ENCODE measurements around the gene KCNQ1. TPM values are rescaled to one million over a fixed set of nuclear protein-coding genes. Genes with fewer than 3 reads are reported as not detected.

The KCNQ1 gene
- total RNA-seq, 5 donors from 2014 or later (not counting 1 experiment from before 2014, with no cell fraction given), result 20.9 to 32.9 (median 24.0) TPM

GRCh38 chr11:2691991-2692875 is 247.4 kb downstream of the KCNQ1 start:
- Histone ChIP-seq H3K4me3 (ENCODE audit: control insufficient read depth in 1 of 2, extremely low read depth in 1 of 2, low read length in 1 of 2) (no peak overlapping the region), H3K9me3 (no peaks in the 10 kb centered on the region), H3K4me1 (ENCODE audit: control insufficient read depth in 1 of 2, extremely low read depth in 1 of 2, insufficient read depth in 2 of 2, low read length in 2 of 2) (no peaks in the 10 kb centered on the region), H3K36me3 (ENCODE audit: control insufficient read depth in 2 of 2, extremely low read depth in 1 of 2, insufficient read depth in 1 of 2, low read length in 1 of 2) (peaks cover 0 to 8% of the 10 kb centered on the region in 2 donors), H3K27me3 (replicated peaks in 1 of 2; ENCODE audit: control insufficient read depth in 2 of 2, extremely low read depth in 1 of 2, insufficient read depth in 2 of 2, low read length in 1 of 2) (no peaks in the 10 kb centered on the region), H3K27ac (ENCODE audit: low read length) (no peak overlapping the region)
- ChIA-PET CTCF (no interaction called here), POLR2A (no interaction called here)
- ATAC-seq (replicated peaks in 1 of 4) (no peak), DNase-seq (no peak)
- no peaks in the 10 kb centered on the region for H3K9me3 Mint-ChIP-seq
- no peak overlapping the region for H3K4me3 Mint-ChIP-seq
- peaks cover 0 to 6% (median 6%) of the 10 kb centered on the region in 3 donors for H3K4me1 Mint-ChIP-seq
- peaks cover 12% of the 10 kb centered on the region for H3K36me3 Mint-ChIP-seq
- WGBS (ENCODE audit: insufficient coverage), result 67% methylated on average over 3 of the region's 3 CpGs
- H3K27me3 Mint-ChIP-seq, result no peaks in the 10 kb centered on the region
- H3K27ac Mint-ChIP-seq, result no peak overlapping the region

DNA sequence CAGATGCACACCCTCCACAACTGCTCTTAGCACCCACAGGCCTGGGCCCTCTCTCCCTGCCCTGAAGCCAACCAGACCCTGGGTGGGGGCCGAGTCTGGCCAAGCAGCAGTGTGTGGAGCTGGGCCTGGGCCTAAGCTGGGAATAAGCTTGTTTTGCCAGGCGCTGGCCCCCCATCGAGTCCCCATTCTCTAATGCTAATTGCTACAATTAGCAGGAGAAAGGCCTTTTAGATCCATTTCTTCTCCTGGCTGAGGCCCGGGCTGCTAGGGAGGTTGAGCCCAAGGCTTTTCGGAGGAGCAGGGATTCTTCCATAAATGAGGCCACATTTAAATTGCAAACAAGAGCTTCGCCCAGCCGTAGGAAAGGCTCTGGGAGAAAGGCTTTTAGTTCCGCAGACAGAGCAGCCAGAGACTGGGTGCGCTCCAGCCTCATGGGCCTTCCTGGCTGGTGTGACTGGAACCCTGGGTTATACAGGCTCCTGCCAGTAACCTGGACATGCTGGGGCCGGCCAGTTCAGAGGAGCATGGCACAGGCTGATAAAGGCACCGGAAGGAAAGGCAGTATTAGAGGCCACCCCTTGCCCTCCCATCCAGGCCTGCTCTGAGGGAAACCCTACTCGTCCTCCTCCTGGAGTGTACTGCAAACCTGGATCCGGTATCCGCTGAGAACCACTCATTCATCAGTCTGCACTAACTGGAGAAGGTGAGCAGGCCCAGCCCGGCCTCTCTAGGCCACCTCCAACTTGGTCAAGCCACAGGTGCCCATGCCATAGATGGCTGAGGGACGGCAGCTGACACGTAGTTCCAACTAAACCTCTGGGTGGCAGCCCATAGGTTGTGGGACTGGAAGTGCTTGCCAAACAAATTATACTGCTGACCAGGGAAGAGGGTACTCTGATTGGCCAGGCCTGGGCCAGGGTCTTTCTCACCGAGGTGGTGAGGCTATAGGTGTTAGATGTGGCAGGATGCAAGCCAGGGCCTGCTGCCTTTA is 248.8 kb downstream of the KCNQ1 start:
- Histone ChIP-seq H3K4me1 (ENCODE audit: control insufficient read depth in 1 of 2, extremely low read depth in 1 of 2, insufficient read depth in 2 of 2, low read length in 2 of 2) (peaks cover 0 to 4% of the 10 kb centered on the region in 2 experiments), H3K4me3 (ENCODE audit: control insufficient read depth in 1 of 2, extremely low read depth in 1 of 2, low read length in 1 of 2) (no peak overlapping the region), H3K36me3 (ENCODE audit: control insufficient read depth in 2 of 2, extremely low read depth in 1 of 2, insufficient read depth in 1 of 2, low read length in 1 of 2) (peaks cover 0 to 5% of the 10 kb centered on the region in 2 donors), H3K9me3 (no peaks in the 10 kb centered on the region), H3K27ac (ENCODE audit: low read length) (no peak overlapping the region), H3K27me3 (replicated peaks in 1 of 2; ENCODE audit: control insufficient read depth in 2 of 2, extremely low read depth in 1 of 2, insufficient read depth in 2 of 2, low read length in 1 of 2) (no peaks in the 10 kb centered on the region)
- ATAC-seq (replicated peaks in 1 of 4) (no peak), DNase-seq (no peak)
- peaks cover 0 to 3% of the 10 kb centered on the region in 2 donors for H3K27me3 Mint-ChIP-seq
- no peak overlapping the region for H3K4me3 Mint-ChIP-seq
- ChIA-PET POLR2A (no interaction called here), CTCF (no interaction called here)
- peaks cover 7 to 11% (median 10%) of the 10 kb centered on the region in 3 donors for H3K4me1 Mint-ChIP-seq
- peaks cover 12% of the 10 kb centered on the region for H3K36me3 Mint-ChIP-seq
- no peaks in the 10 kb centered on the region for H3K9me3 Mint-ChIP-seq
- 94% methylated on average over 16 of the region's 18 CpGs for WGBS (ENCODE audit: insufficient coverage)
- no peak overlapping the region for H3K27ac Mint-ChIP-seq

DNA sequence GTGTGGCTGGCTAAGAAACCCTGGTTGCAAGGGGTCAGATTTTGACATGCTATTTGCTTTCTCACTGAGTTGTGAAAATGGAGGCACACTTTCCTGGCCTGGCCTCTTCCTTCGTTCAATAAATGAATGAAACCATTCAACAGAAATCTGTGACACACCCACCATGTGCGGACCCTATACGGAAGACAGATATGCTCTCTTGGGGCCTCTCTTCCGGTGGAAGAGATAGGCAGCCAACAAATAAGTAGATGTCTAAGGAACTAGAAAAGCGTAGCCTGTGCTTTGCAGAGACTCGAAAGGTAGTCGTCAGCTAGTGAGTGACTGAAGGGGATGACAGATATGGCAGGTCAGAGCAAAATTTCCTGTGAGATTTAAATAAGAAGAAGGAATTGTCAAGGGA is 249.7 kb downstream of the KCNQ1 start:
- CTCF ChIA-PET, result no interaction called here
- peaks cover 0 to 3% of the 10 kb centered on the region in 2 donors for H3K27me3 Mint-ChIP-seq
- no peak overlapping the region for H3K27ac Mint-ChIP-seq
- H3K4me1 ChIP-seq (ENCODE audit: control insufficient read depth in 1 of 2, extremely low read depth in 1 of 2, insufficient read depth in 2 of 2, low read length in 2 of 2), result peaks cover 0 to 13% of the 10 kb centered on the region in 2 experiments
- POLR2A ChIA-PET, result no interaction called here
- no peak overlapping the region for H3K4me3 Mint-ChIP-seq
- no peaks in the 10 kb centered on the region for H3K9me3 Mint-ChIP-seq
- no peak overlapping the region for H3K4me3 ChIP-seq (ENCODE audit: control insufficient read depth in 1 of 2, extremely low read depth in 1 of 2, low read length in 1 of 2)
- no peak overlapping the region for H3K27ac ChIP-seq (ENCODE audit: low read length)
- DNase-seq (no peak), ATAC-seq (replicated peaks in 1 of 4) (no peak)
- peaks cover 0 to 5% of the 10 kb centered on the region in 2 donors for H3K36me3 ChIP-seq (ENCODE audit: control insufficient read depth in 2 of 2, extremely low read depth in 1 of 2, insufficient read depth in 1 of 2, low read length in 1 of 2)
- H3K9me3 ChIP-seq, result no peaks in the 10 kb centered on the region
- H3K27me3 ChIP-seq (replicated peaks in 1 of 2; ENCODE audit: control insufficient read depth in 2 of 2, extremely low read depth in 1 of 2, insufficient read depth in 2 of 2, low read length in 1 of 2), result peaks cover 0 to 7% of the 10 kb centered on the region in 2 experiments
- 92% methylated on average over 4 of the region's 7 CpGs for WGBS (ENCODE audit: insufficient coverage)
- H3K36me3 Mint-ChIP-seq, result peaks cover 12% of the 10 kb centered on the region
- peaks cover 12 to 18% (median 14%) of the 10 kb centered on the region in 3 donors for H3K4me1 Mint-ChIP-seq

- H3K36me3 Mint-ChIP-seq, result peaks cover 8% of the 10 kb centered on the region
- no peak overlapping the region for H3K4me3 Mint-ChIP-seq
- ATAC-seq (replicated peaks in 1 of 4) (no peak), DNase-seq (no peak)
- Histone ChIP-seq H3K27me3 (replicated peaks in 1 of 2; ENCODE audit: control insufficient read depth in 2 of 2, extremely low read depth in 1 of 2, insufficient read depth in 2 of 2, low read length in 1 of 2) (peaks cover 0 to 7% of the 10 kb centered on the region in 2 experiments), H3K36me3 (ENCODE audit: control insufficient read depth in 2 of 2, extremely low read depth in 1 of 2, insufficient read depth in 1 of 2, low read length in 1 of 2) (peaks cover 0 to 2% of the 10 kb centered on the region in 2 donors), H3K4me3 (ENCODE audit: control insufficient read depth in 1 of 2, extremely low read depth in 1 of 2, low read length in 1 of 2) (no peak overlapping the region), H3K4me1 (ENCODE audit: control insufficient read depth in 1 of 2, extremely low read depth in 1 of 2, insufficient read depth in 2 of 2, low read length in 2 of 2) (peaks cover 0 to 15% of the 10 kb centered on the region in 2 experiments), H3K27ac (ENCODE audit: low read length) (no peak overlapping the region), H3K9me3 (no peaks in the 10 kb centered on the region)
- POLR2A ChIA-PET, result no interaction called here
- peaks cover 12 to 14% (median 12%) of the 10 kb centered on the region in 3 donors for H3K4me1 Mint-ChIP-seq
- H3K9me3 Mint-ChIP-seq, result no peaks in the 10 kb centered on the region
- 92% methylated on average over 2 of the region's 9 CpGs for WGBS (ENCODE audit: insufficient coverage)
- H3K27me3 Mint-ChIP-seq, result peaks cover 0 to 3% of the 10 kb centered on the region in 2 donors
- CTCF ChIA-PET, result no interaction called here
- no peak overlapping the region for H3K27ac Mint-ChIP-seq
Observed at GRCh38 chr11:2694995-2695939, 250.5 kb downstream of the KCNQ1 start.

DNA sequence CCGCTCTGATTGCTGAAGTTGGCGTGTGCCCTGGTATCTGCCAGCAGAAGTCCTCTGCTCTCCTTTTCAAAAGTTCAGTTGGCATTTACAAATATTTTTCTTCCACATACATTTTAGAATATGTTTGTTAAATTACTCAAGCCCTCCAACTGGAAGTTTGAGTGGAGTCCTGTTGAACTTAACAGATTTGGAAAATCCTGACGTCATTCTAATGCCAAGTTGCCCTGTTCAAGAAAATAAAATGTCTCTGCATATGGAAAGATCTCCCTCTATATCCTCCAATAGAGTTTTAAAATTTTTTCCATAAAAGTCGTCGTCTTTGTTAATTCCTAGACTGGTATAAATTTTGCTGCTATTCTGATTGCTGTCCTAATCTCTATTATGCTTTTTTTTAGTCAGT is 251.6 kb downstream of the KCNQ1 start:
- POLR2A ChIA-PET, result no interaction called here
- Histone ChIP-seq H3K36me3 (ENCODE audit: control insufficient read depth in 2 of 2, extremely low read depth in 1 of 2, insufficient read depth in 1 of 2, low read length in 1 of 2) (no peaks in the 10 kb centered on the region), H3K4me3 (ENCODE audit: control insufficient read depth in 1 of 2, extremely low read depth in 1 of 2, low read length in 1 of 2) (no peak overlapping the region), H3K4me1 (ENCODE audit: control insufficient read depth in 1 of 2, extremely low read depth in 1 of 2, insufficient read depth in 2 of 2, low read length in 2 of 2) (peaks cover 0 to 20% of the 10 kb centered on the region in 2 experiments), H3K27me3 (replicated peaks in 1 of 2; ENCODE audit: control insufficient read depth in 2 of 2, extremely low read depth in 1 of 2, insufficient read depth in 2 of 2, low read length in 1 of 2) (peaks cover 0 to 7% of the 10 kb centered on the region in 2 experiments), H3K9me3 (no peaks in the 10 kb centered on the region), H3K27ac (ENCODE audit: low read length) (no peak overlapping the region)
- H3K36me3 Mint-ChIP-seq, result peaks cover 8% of the 10 kb centered on the region
- no peak overlapping the region for H3K4me3 Mint-ChIP-seq
- ATAC-seq (replicated peaks in 1 of 4) (no peak), DNase-seq (no peak)
- WGBS (ENCODE audit: insufficient coverage), result no CpG with 5 or more reads among the region's 5 CpGs
- H3K4me1 Mint-ChIP-seq, result peaks cover 15 to 17% (median 17%) of the 10 kb centered on the region in 3 donors
- H3K27me3 Mint-ChIP-seq, result peaks cover 0 to 3% of the 10 kb centered on the region in 2 donors
- H3K27ac Mint-ChIP-seq, result no peak overlapping the region
- no peaks in the 10 kb centered on the region for H3K9me3 Mint-ChIP-seq
- CTCF ChIA-PET, result interaction anchor here in 1 of 2 donors (0.6 kb wide), 1 partner anchor 11 kb away, joined by 3 read pairs; no protein-coding TSS in a partner anchor

Measured in T-cell (primary cell).